K562 (cell line): Measurements from ENCODE around the gene UBAC2. TPM values are rescaled to one million over a fixed set of nuclear protein-coding genes. Genes with fewer than 3 reads are reported as not detected.

Experiments used
- ATAC-seq: fragments of 200-7000 bp; cut with Tn5 transposase; 3 replicates; pipeline ENCODE4 v1.9.1; 2020; ENCODE audit warnings: moderate library complexity
- BruUV-seq: library from RNA; stranded (reverse); fragments of 400-500 nt; replicated peaks from 2 replicates; lab custom pipeline; 2021; lab: Mats Ljungman, UMichigan
- CTCF ChIA-PET: fragments of 300-600 bp; formaldehyde crosslinking; extraction: SDS; loops from one replicate; lab custom pipeline; 2021; ENCODE audit warnings: low intra/inter-chr PET ratio; lab: Yijun Ruan, JAX
- POLR2A ChIA-PET: fragments of 300-600, 350-650 bp; sonication (Branson Sonifier 250); formaldehyde crosslinking; extraction: SDS; loops from one replicate; lab custom pipeline; 2021; ENCODE audit warnings: antibody characterized with exemption, inconsistent platforms; lab: Yijun Ruan, JAX
- DNase-seq, 4 experiments: peaks; one replicate each; pipeline versions ENCODE4 v3.0.0 to v3.0.0-alpha.2; 2011 to 2018; ENCODE audit warnings: low spot score in 3 of 4, mixed read lengths in 3 of 4; ENCODE audit errors: extremely low read depth in 1 of 4
- FAIRE-seq: peaks from 2 replicates; lab custom pipeline; 2011; peaks lifted over from hg19 to GRCh38; lab: Jason Lieb, UNC
- H2AFZ ChIP-seq: 2 replicates; pipeline ENCODE4 v1.6.0; 2011; ENCODE audit warnings: low read depth, low read length, control low read depth, inconsistent platforms
- H3K27ac ChIP-seq: fragments of 200-600 bp; 3 replicates; pipeline ENCODE4 v1.8.0; 2011; ENCODE audit warnings: low read depth, mild to moderate bottlenecking, control low read depth, inconsistent platforms, low read length, moderate library complexity, mixed read lengths; ENCODE audit errors: extremely low read depth
- H3K27me3 ChIP-seq, 2 experiments: fragments of 300-600 bp in 1 of 2; 2 replicates in 1 of 2; 3 replicates in 1 of 2; pipeline versions ENCODE4 v1.6.0 to v1.8.0; 2011; ENCODE audit warnings: inconsistent platforms in 2 of 2, low read length in 2 of 2, mild to moderate bottlenecking in 1 of 2, mixed read lengths in 1 of 2, moderate library complexity in 1 of 2; ENCODE audit not compliant: control insufficient read depth in 2 of 2, insufficient read depth in 2 of 2
- H3K36me3 ChIP-seq: fragments of 300-600 bp; 3 replicates; pipeline ENCODE4 v1.8.0; 2011; ENCODE audit warnings: mild to moderate bottlenecking, low read length, inconsistent platforms; ENCODE audit not compliant: control insufficient read depth, insufficient read depth
- H3K4me1 ChIP-seq, 2 experiments: fragments of 200-600 bp in 1 of 2; replicated peaks in 1 of 2; 2 replicates in 1 of 2; 3 replicates in 1 of 2; pipeline versions ENCODE4 v1.5.1 to v1.8.0; 2011; ENCODE audit warnings: inconsistent platforms in 2 of 2, low read length in 2 of 2, mild to moderate bottlenecking in 1 of 2, mixed read lengths in 1 of 2, moderate library complexity in 1 of 2; ENCODE audit not compliant: control insufficient read depth in 2 of 2, insufficient read depth in 2 of 2
- H3K4me2 ChIP-seq: 2 replicates; pipeline ENCODE4 v1.6.1; 2011; ENCODE audit warnings: low read length, control low read depth, inconsistent platforms, mixed read lengths; ENCODE audit not compliant: insufficient read depth
- H3K4me3 ChIP-seq: fragments of 200-600 bp; sonication (generic), shearing (Covaris generic); 2 replicates; pipeline ENCODE4 v1.5.1; 2016; ENCODE audit warnings: control low read depth, inconsistent platforms
- H3K79me2 ChIP-seq: fragments of 200-600 bp; 3 replicates; pipeline ENCODE4 v1.8.0; 2011; ENCODE audit warnings: low read length, inconsistent platforms; ENCODE audit not compliant: control insufficient read depth, insufficient read depth
- H3K9ac ChIP-seq, 2 experiments: 2 replicates each; pipeline versions ENCODE4 v1.6.0 to v1.6.1; 2011; ENCODE audit warnings: low read depth in 2 of 2, low read length in 2 of 2, control low read depth in 1 of 2, inconsistent platforms in 1 of 2, mild to moderate bottlenecking in 1 of 2, mixed read lengths in 1 of 2; ENCODE audit not compliant: insufficient read depth in 1 of 2
- H3K9me1 ChIP-seq: one replicate; pipeline ENCODE4 v1.6.0; 2011; ENCODE audit warnings: inconsistent platforms, mild to moderate bottlenecking, low read length, moderate library complexity; ENCODE audit not compliant: control insufficient read depth, insufficient read depth
- H3K9me3 ChIP-seq: replicated peaks from 2 replicates; pipeline ENCODE4 v1.5.1; 2011; ENCODE audit warnings: low read depth, low read length, inconsistent platforms; ENCODE audit not compliant: control insufficient read depth, insufficient read depth
- H4K20me1 ChIP-seq: replicated peaks from 2 replicates; pipeline ENCODE4 v1.6.1; 2011; ENCODE audit warnings: low read length, inconsistent platforms, mixed read lengths; ENCODE audit not compliant: control insufficient read depth, insufficient read depth
- ARID4B ChIP-seq: sonication (generic); formaldehyde crosslinking; IDR thresholded peaks from 2 replicates; pipeline ENCODE4 v1.8.0; 2022; ENCODE audit warnings: mild to moderate bottlenecking, missing genetic modification reagents
- ETV5 ChIP-seq: sonication (generic); formaldehyde crosslinking; IDR thresholded peaks from 2 replicates; pipeline ENCODE4 v1.4.0; 2020; ENCODE audit warnings: low read depth, mild to moderate bottlenecking, missing genetic modification reagents
- FOXM1 ChIP-seq, 2 experiments: fragments of 450-650 bp in 1 of 2; sonication (generic) in 1 of 2; formaldehyde crosslinking in 1 of 2; IDR thresholded peaks; 2 replicates each; pipeline versions ENCODE4 v1.6.1 to v1.9.0; 2017 to 2022; ENCODE audit warnings: low read depth in 2 of 2, mild to moderate bottlenecking in 2 of 2, missing genetic modification reagents in 1 of 2, moderate library complexity in 1 of 2
- HMBOX1 ChIP-seq: sonication (generic); IDR thresholded peaks from 2 replicates; pipeline ENCODE4 v1.6.1; 2016
- PKNOX1 ChIP-seq: fragments of 450-650 bp; IDR thresholded peaks from 2 replicates; pipeline ENCODE4 v1.6.1; 2016
- SNRNP70 ChIP-seq: fragments of 200-400 bp; formaldehyde crosslinking; optimal IDR thresholded peaks from 2 replicates; pipeline ENCODE3; 2017; ENCODE audit warnings: low read depth, low read length
- VEZF1 ChIP-seq: fragments of 200-800 bp; sonication (Bioruptor generic); IDR thresholded peaks from 2 replicates; pipeline ENCODE4 v1.6.1; 2017; ENCODE audit warnings: missing genetic modification characterization, missing compliant biosample characterization
- ZBTB33 ChIP-seq: sonication (generic); formaldehyde crosslinking; IDR thresholded peaks from 2 replicates; pipeline ENCODE4 v1.8.1; 2023; ENCODE audit warnings: mild to moderate bottlenecking, missing genetic modification reagents
- WGBS: fragments of 100-300 bp; shearing (Covaris generic); methylation state at CpG from one replicate; pipeline ENCODE4 v1.1.6; 2016; ENCODE audit warnings: low coverage, mixed read lengths; ENCODE audit not compliant: insufficient coverage; ENCODE audit errors: missing lambda C conversion rate; 5-methylcytosine and 5-hydroxymethylcytosine counted together
- in situ Hi-C: fragments of 300-500 bp; cut with MboI; formaldehyde crosslinking; loops from 4 replicates; pipeline ENCODE4 v1.15.0; 2018; ENCODE audit warnings: inconsistent platforms, mixed read lengths
- intact Hi-C: fragments of 100-400 bp; cut with micrococcal nuclease; formaldehyde crosslinking; loops from 2 replicates; pipeline ENCODE4 v1.14.2; 2022
- polyA plus RNA-seq, 8 experiments: library from polyadenylated mRNA; depleted of rRNA in 4 of 8; stranded (reverse) in 5 of 8; unstranded in 3 of 8; fragments of >200 nt; fragmentation: Nextera tagmentation in 2 of 8; fragmentation: Illumina TruSeq in 1 of 8; extraction: Ambion mirVana in 2 of 8; extraction: Trizol in 1 of 8; gene quantifications; 2 replicates each; pipeline versions ENCODE4 v1.2.1 to v1.2.3, GENCODE V29; 2011 to 2014; ENCODE audit warnings: inconsistent platforms in 1 of 8, missing spikeins in 1 of 8
- total RNA-seq, 7 experiments: library from RNA; depleted of rRNA in 6 of 7; stranded (reverse); fragments of >200 nt in 6 of 7; fragmentation: Illumina TruSeq in 2 of 7; extraction: Trizol in 2 of 7; gene quantifications; 2 replicates each; pipeline versions ENCODE4 v1.2.1 to v1.2.3, GENCODE V29; 2011 to 2021; ENCODE audit warnings: low replicate concordance in 1 of 7

Gene UBAC2
- total and polyA plus RNA-seq, 9 of the 15 experiments (the other 6 are each of a cell fraction or from before 2014, with no cell fraction given): 6.0 to 84.1 (median 32.3) TPM

GRCh38 chr13:99344610-99345208 lies 144.1 kb downstream of the UBAC2 start:
- CTCF ChIA-PET: no interaction called here
- Histone ChIP-seq H3K27me3 (no peaks in the 10 kb centered on the region), H3K9ac (no peak overlapping the region), H3K27ac (no peak overlapping the region), H3K9me3 (no peaks in the 10 kb centered on the region), H3K9me1 (no peaks in the 10 kb centered on the region), H4K20me1 (no peaks in the 10 kb centered on the region; the same call in 1 of the 2 replicates)
- POLR2A ChIA-PET: no interaction called here
- DNase-seq: no peak
- intact Hi-C loops: no loop called here
- 90% methylated on average over 6 of the region's 6 CpGs for WGBS
- ATAC-seq: no peak
- no peak for FAIRE-seq
- TF ChIP-seq VEZF1 (CRISPR knock-in tag) (no peak), ETV5 (CRISPR knock-in tag) (no peak), ARID4B (no peak), SNRNP70 (no peak), FOXM1 (IDR thresholded peaks at IDR 0.05; ENCODE audit: low read depth) (no peak), FOXM1 (CRISPR knock-in tag; IDR thresholded peaks at IDR 0.05; ENCODE audit: low read depth) (no peak), ZBTB33 (CRISPR knock-in tag) (no peak), PKNOX1 (peak; percentile 37; the same call in 1 of the 2 replicates), HMBOX1 (no peak)
- TF ChIP-seq, all 486 proteins: peak for 1
- in situ Hi-C loops: no loop called here
- BruUV-seq: no TSS peak
- H3K79me2 ChIP-seq: no peaks in the 10 kb centered on the region
- no peak overlapping the region for H2AFZ ChIP-seq
- H3K4me3 ChIP-seq: no peak overlapping the region
- H3K4me1 ChIP-seq: peaks cover 0 to 10% of the 10 kb centered on the region in 2 experiments; a peak in 4 of 5 replicates
- H3K36me3 ChIP-seq: peaks cover 59% of the 10 kb centered on the region; the same call in 2 of the 3 replicates
- no peak overlapping the region for H3K4me2 ChIP-seq
